Upper lobe of right lung (tissue), 1 donor: ENCODE results near the gene ZNF653. TPM values are rescaled to one million over a fixed set of nuclear protein-coding genes. Genes with fewer than 3 reads are reported as not detected.

Source experiments
- ATAC-seq: fragments of 200-7000 bp; cut with Tn5 transposase; one replicate; pipeline ENCODE4 v1.9.1; 2020; ENCODE audit warnings: mild to moderate bottlenecking, moderate library complexity
- DNase-seq: peaks from one replicate; pipeline ENCODE4 v3.0.0-alpha.2; 2020
- H3K27ac ChIP-seq: fragments of 200-600 bp; one replicate; pipeline ENCODE4 v1.8.0; 2022
- H3K27me3 ChIP-seq: fragments of 200-600 bp; one replicate; pipeline ENCODE4 v1.8.0; 2022; ENCODE audit warnings: mild to moderate bottlenecking
- H3K36me3 ChIP-seq: fragments of 200-600 bp; one replicate; pipeline ENCODE4 v1.8.0; 2022
- H3K4me1 ChIP-seq: fragments of 200-600 bp; one replicate; pipeline ENCODE4 v1.8.0; 2022
- H3K4me3 ChIP-seq: fragments of 200-600 bp; one replicate; pipeline ENCODE4 v1.8.0; 2022; ENCODE audit warnings: mild to moderate bottlenecking
- H3K9me3 ChIP-seq: fragments of 200-600 bp; one replicate; pipeline ENCODE4 v1.8.0; 2022
- intact Hi-C: fragments of 100-400 bp; cut with DNase I; formaldehyde crosslinking; loops from one replicate; pipeline ENCODE4 v1.11.0; 2022
- total RNA-seq: library from RNA; stranded (reverse); fragmentation: NEBNext Ultra II Directional; extraction: Animal tissue kit (Norgen Biotek cat#: 25700); gene quantifications from one replicate; pipeline ENCODE4 v1.2.1, GENCODE V29; 2021
- TF ChIP-seq, protein P1 (sequence below): fragments of 200-600 bp; IDR thresholded peaks from one replicate; pipeline ENCODE4 v1.8.0; 2022; ENCODE audit warnings: antibody characterized with exemption
- donor health status: DM: no; HTN: yes; CAD: no; lungs with severe emphysema.

The ZNF653 gene
- total RNA-seq, 1 donor from 2014 or later = 10.7 TPM

DNA sequence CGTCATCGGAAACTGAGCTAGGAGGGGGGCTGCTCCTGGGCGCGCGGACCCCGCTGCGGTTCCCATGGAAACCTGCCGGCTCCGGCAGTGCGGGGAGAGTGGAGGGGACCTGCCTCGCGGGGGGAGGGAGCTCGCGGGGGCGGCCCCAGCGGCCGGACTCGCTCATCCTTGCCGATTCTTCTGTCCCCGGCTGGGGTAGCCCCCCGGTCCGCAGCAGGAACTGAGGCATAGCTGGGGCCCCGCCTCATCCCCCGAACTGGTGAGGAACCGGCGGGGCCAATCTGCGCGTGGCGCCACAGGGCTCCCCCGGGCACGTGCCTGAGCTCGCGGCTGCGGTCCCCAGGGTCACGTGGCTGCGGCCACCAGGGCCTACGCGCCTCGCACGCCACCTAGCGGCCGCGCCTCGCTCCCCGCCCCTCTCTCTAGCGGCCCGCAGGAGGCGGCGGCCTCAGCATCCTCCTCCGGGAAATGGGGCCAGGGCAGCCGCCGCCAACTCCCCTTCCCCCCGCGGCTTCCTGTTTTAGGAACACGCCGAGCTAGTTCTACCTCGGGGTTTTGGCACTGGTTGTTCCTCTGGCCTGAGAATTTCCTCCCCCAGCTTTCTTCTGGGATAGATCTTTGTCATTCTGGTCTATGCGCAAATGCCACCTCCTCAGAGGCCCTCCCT lies 23.1 kb downstream of the ZNF653 start:
- peaks cover 6% of the 10 kb centered on the region for H3K36me3 ChIP-seq
- no peaks in the 10 kb centered on the region for H3K9me3 ChIP-seq
- H3K4me3 ChIP-seq = peak overlapping the region; percentile 40
- peaks cover 41% of the 10 kb centered on the region for H3K27me3 ChIP-seq
- peak; percentile 91 for DNase-seq
- peaks cover 17% of the 10 kb centered on the region for H3K4me1 ChIP-seq
- intact Hi-C loops = no loop called here
- ATAC-seq = peak; percentile 90
- TF ChIP-seq, protein P1, sequence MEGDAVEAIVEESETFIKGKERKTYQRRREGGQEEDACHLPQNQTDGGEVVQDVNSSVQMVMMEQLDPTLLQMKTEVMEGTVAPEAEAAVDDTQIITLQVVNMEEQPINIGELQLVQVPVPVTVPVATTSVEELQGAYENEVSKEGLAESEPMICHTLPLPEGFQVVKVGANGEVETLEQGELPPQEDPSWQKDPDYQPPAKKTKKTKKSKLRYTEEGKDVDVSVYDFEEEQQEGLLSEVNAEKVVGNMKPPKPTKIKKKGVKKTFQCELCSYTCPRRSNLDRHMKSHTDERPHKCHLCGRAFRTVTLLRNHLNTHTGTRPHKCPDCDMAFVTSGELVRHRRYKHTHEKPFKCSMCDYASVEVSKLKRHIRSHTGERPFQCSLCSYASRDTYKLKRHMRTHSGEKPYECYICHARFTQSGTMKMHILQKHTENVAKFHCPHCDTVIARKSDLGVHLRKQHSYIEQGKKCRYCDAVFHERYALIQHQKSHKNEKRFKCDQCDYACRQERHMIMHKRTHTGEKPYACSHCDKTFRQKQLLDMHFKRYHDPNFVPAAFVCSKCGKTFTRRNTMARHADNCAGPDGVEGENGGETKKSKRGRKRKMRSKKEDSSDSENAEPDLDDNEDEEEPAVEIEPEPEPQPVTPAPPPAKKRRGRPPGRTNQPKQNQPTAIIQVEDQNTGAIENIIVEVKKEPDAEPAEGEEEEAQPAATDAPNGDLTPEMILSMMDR = peak; percentile 96
- no peak overlapping the region for H3K27ac ChIP-seq

- no peaks in the 10 kb centered on the region for H3K9me3 ChIP-seq
- intact Hi-C loops = no loop called here
- TF ChIP-seq, protein P1 = no peak
- H3K27ac ChIP-seq = no peak overlapping the region
- H3K4me3 ChIP-seq = peak overlapping the region; percentile 40
- peaks cover 17% of the 10 kb centered on the region for H3K4me1 ChIP-seq
- DNase-seq (peak; percentile 80), ATAC-seq (peak; percentile 61)
- peaks cover 41% of the 10 kb centered on the region for H3K27me3 ChIP-seq
- no peaks in the 10 kb centered on the region for H3K36me3 ChIP-seq
Observed at GRCh38 chr19:11481534-11482383, 23.9 kb downstream of the ZNF653 start.

- Histone ChIP-seq H3K4me1 (peaks cover 17% of the 10 kb centered on the region), H3K9me3 (no peaks in the 10 kb centered on the region), H3K4me3 (no peak within 1 kb of the TSS), H3K27ac (no peak within 1 kb of the TSS), H3K27me3 (peaks cover 41% of the 10 kb centered on the region), H3K36me3 (no peaks in the 10 kb centered on the region)
- no peak for DNase-seq
- intact Hi-C loops = no loop called here
- TF ChIP-seq, protein P1 = no peak
- no peak for ATAC-seq
Observed at GRCh38 chr19:11480715-11481533, 24.7 kb downstream of the ZNF653 start, which contains the start of gene ELAVL3. Gene ELAVL3 (minus strand): TSS chr19:11481046. CDS start chr19:11480608, 438 bp downstream.

DNA sequence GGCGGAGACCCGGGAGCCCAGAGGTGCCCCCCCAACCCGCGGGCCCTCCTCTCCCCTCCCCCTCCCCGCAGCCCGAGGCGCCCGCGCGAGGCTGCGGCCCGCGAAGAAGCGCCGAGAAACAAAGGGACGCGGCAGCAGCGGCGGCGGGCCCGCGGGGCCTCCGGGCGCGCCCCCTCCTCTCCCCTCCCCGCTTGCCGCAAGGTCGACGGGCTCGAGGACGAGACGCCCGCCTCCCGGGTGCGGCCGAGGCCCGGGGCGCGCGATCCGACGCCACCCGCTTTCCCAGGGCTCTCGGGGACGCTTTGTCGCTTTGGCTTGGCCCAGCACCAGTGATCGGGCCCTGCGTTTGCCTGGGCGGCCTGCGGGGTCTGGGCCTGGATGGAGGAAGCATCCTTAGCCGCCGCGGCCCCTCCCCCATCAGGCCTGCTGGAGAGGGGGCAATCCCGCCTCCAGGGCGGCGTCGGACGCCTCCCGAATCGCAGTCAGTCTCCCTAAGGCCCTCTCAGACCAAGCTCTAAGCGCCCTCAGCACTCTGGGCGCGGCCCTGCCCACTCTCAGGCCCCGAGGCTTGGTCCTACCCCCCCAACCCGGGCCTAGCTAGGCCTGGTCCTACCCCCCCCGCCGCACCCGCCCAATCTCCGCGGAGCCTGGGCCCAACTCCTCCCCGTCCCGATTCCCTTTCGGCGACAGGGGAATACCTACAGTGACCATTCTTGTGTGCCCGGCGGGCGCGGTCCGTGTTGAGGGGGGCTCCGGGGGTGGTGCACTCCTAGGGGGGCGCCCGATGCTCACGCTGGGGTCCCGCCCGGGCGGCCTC lies 25.5 kb downstream of the ZNF653 start:
- intact Hi-C loops = no loop called here
- Histone ChIP-seq H3K36me3 (no peaks in the 10 kb centered on the region), H3K4me3 (no peak overlapping the region), H3K27ac (no peak overlapping the region), H3K9me3 (no peaks in the 10 kb centered on the region), H3K4me1 (peaks cover 17% of the 10 kb centered on the region), H3K27me3 (peaks cover 41% of the 10 kb centered on the region)
- no peak for ATAC-seq
- DNase-seq = no peak
- TF ChIP-seq, protein P1 = no peak
